Measurements from ENCODE around the gene HTD2.

HTD2 gene

DNA sequence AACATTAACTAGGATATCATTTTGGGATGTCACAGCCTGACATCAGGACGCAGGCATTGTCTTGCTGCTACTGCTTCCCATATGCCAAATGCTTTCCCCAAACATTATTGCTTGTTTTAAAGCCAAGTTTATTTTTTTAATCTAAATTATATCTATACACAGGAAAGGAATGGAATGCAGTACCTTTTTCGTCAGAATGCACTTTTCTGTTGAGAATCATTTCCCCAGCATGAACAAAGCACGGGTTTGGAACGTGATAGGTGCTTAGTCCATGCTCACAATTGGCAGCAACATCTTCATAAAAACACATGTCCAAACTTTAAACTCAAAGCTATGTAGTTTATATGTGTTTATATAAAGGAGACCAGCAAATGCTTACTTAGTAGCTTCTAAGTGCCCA lies 52.5 kb downstream of the HTD2 start:
- no peak for DNase-seq (ENCODE audit: low read depth)

DNA sequence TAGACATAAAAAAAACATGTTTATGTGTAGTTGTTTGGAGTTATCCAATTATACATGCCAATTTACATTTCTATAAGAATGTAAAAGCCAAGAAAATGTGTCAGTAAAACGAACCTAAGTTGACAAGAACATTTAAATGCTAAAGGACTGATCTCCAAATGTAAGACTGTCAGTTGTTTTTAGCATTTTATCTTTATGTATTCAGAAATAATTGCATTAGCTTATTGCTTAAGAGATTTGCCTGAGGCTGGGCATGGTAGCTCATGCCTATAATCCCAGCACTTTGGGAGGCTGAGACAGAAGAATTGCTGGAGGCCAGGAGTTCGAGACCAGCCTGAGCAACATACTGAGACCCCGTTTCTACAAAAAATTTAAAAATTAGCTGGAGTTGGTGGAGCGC lies 53.3 kb downstream of the HTD2 start:
- no peak for DNase-seq (ENCODE audit: low read depth)

DNA sequence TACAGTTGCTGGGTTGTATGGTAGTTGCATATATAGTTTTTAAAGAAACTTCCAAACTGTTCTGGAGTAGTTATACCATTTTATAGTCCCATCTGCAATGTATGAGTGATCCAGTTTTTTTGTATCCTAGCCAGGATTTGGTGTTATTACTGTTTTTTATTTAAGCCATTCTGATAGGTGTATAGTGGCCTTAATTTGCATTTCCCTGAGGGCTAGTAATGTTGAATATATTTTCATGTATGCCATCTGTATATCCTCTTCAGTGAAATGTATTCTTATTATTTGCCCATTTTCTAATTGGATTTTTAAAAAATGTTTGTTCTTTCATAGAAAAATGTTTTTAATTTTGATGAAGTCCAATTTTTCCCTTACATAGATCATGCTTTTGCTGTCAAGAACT lies 55.5 kb downstream of the HTD2 start:
- no peak for DNase-seq (ENCODE audit: low read depth)

- DNase-seq (ENCODE audit: low read depth): no peak
Measured at GRCh38 chr3:58366699-58367098, 60.4 kb downstream of the HTD2 start.

DNA sequence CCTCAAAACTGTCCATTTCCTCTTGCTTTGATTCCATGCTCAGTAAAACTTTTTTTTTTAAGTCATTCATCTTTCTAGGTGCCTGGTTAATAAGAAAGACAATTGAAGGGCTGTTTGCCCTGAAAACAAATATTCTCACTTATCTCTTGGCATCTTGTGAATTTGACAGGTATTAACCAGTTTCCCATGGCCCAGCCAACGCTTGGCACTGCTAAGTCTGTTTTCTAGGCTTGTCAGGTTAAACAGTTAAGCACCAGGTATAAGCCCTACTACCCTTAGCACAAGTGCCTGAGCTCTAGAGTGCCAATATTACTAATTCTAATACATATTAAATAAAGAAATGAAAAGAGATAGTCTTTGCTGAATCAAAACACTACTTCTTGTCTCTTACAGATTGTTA lies 62.7 kb downstream of the HTD2 start:
- DNase-seq (ENCODE audit: low read depth): no peak
